Kidney capillary endothelial cell (primary cell): ENCODE data around the gene SLC40A1.

ENCODE experiments used
- DNase-seq: peaks from one replicate; pipeline ENCODE4 v3.0.0-alpha.2; 2018; ENCODE audit warnings: low spot score

SLC40A1 gene

DNA sequence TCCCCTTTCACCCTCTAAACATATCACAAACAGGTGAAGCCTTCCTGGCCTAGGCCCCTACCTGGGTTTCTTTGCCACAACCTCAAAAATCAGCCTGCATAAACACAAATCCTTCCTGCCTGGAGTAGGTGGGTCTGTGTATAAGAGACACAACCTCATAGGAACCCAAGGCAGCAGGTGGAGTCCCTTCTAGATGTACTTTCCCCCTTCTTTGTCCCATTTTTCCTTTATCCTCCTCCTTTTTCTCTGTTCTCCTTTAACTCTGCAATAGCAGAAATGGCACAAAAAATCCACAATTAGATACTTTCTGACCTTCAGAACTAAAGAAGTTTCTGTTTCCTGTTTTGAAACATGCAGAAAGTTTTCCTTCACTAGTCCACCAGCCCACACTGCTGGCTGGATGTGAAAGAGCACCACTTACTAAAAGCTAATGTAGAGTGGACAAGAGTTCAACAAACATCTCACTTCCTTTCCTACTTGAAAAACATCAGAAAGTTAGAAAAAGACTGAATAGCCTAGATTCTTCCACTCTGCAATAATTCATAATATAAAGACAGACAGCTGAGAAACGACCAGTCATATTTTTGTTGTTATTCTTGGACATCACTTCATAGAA is 11.2 kb downstream of the SLC40A1 start:
- no peak for DNase-seq

DNA sequence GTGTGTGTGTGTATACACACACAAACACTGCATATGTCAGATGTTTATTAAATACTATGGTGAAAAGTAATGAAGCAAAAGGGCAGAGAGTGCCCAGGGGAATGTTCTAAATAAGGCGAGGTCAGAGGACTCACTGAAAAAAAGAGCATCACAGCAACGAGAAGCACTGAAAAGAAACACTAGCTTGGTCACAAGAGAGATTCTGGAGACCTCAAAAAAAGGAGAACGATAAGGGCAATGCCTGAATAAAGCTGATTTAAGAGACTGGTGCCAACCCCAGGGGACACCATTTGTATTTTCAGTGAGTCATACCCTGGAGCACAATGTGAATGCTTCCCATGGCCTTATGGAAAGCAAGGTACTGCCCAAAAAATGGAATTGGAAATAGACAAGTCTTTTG is 14.5 kb downstream of the SLC40A1 start:
- DNase-seq = no peak

DNA sequence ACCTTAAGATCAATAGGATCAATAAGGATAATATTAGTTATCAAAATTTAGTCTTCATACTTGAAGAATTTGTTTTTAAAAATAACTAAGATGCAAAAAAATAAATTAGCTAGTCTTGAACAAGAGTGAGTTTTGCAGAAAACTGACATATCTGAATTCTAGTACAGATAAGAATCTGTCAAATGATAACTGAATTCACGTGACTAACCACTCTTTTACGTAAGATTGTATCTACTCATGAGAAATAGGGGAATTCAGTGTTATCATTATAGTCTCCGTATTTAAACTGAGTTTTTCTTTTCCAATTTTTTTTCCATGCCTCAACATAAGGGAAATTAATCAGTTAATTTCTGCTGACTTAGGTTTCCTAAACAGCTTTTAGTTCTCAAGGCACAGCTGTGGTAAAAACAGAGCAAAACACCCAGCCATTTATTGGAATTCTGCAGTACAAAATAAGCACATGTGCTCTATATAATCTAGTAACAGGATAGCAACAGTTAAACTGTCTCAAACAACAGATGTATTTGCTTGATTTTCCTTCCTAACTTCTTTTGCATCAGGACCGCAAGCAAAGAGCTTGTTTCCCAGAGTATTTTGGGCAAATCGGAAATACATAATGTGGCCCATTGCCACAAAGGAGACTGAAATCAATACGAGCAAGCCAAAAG is 19.1 kb downstream of the SLC40A1 start:
- DNase-seq = no peak

DNA sequence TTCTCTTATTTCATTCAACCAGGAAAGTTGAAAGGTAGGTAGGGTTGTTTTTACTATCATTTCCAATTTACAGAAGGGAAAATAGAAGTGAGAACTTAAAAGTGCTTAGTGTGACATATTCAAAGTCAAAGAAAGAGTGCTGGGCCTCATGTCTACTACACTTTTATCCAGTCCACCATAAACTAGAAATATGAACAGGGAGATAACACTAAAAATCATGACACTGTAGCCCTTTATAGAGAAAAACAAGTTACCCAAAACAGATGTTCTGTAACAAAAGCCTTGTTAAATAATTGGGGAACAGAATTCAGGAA is 20.4 kb downstream of the SLC40A1 start:
- no peak for DNase-seq

DNA sequence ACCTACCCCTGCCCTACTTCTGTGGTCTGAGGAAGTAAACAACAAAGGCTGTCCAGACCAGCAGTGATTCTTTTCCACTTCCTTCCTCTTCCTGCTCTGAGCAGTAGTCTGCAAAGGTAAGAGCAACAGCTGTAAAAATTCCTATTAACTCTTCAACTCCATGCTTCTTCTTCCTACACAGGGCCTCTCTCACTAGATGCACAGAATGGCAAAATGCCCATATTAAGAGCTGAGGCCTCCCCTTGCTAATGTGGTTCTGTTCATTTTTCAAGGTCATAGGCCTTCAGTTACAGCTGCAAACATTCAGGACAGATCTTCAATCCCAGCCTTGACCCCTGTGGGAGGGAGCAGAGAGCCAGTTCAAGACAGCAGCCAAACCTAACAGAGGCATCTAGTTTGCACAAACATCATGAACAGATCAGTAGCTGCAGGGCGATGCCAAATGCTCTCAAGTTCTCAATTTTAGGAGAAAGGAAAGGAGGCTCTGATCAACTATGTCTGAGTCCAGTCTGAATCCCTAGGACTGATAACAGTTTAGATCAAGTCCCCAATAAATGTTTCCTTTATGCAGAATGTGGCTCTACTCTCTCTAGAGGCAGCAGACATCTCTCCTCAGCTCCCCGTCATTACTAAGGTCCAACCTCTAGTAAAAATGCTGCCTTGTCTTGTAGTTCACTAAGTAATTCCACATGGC is 20.9 kb downstream of the SLC40A1 start:
- peak; percentile 21 for DNase-seq

DNA sequence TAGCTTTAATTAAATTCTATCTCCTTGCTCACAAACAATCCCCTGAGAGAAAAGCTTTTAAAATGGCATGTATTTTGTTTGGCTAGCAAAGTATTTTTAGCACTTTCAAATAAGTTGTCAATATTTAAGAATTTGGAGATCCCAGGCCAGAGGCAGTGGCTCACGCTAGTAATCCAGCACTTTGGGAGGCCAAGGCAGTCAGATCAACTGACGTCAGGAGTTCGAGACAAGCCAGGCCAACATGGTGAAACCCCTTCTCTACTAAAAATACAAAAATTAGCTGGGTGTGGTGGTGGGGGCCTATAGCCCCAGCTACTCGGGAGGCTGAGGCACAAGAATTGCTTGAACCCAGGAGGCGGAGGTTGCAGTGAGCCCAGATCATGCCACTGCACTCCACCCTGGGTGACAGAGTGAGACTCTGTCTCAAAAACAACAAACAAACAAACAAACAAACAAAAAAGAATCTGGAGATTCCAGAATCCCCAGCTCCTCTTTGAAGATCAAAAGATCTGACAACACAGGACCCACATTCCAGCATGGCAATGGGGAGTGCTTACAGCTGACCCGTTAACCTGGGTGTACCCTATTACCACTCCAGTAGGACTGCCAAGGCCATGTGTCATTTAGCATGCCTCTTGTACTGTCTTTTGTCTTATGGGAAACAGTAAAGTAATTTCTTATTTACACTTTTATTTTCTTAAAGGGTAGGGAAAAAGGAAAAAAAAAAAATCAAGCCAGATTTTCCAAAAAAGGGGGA is 21.9 kb downstream of the SLC40A1 start:
- DNase-seq = no peak

DNA sequence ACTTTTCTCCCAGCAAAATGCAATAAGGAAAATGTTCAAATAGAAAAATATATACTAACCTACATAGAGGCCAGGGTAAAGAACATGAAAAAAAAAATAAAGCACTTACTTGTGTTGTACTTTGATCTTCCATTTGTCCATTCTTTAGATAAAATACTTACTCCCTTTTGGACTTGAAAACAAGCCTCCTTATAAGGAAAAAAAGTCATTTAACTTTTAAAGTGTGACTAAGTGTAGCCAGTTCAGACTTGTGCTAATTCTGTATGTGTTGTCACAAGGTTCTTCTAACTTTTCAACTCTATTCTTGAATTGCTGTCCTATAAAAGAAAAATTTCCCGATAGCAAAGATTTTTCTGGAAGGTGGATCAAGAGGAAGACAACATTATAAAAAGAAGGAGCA is 23.2 kb downstream of the SLC40A1 start:
- no peak for DNase-seq

DNA sequence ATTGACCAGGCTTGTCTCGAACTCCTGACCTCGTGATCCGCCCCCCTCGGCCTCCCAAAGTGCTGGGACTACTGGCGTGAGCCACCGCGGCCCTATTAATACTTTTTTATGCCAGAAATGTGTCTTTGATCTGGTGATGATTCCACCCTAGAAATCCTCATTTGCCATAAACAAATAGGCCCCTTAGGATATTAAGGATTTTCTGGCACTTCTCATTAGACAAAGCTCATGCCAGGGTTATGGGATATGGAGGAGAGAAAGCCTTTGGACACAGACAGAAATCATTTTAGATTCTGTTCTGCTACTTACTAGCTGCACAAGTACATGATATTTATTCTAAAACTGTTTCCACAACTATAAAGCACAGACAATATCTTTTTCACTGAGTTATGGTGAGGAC is 24.1 kb downstream of the SLC40A1 start:
- DNase-seq = no peak

DNA sequence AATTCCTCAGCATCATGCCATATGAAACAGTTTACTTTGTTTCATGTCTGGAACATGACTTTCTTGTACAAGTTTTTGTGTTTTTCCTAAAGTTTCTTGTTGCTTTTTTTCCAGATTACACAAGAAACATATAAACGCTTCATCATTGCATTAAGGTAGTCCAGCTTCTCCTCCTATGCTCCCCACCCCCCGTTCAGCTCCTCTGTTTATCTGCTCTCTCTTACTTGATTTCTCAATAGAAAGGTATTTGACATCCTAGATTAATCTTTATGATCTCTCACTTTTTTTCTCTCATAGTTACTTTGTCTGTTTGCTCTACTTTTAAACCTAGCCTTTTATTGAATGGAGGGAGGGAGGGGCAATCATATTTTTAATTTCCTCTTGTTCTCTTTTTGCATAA is 25.4 kb downstream of the SLC40A1 start:
- DNase-seq = no peak

DNA sequence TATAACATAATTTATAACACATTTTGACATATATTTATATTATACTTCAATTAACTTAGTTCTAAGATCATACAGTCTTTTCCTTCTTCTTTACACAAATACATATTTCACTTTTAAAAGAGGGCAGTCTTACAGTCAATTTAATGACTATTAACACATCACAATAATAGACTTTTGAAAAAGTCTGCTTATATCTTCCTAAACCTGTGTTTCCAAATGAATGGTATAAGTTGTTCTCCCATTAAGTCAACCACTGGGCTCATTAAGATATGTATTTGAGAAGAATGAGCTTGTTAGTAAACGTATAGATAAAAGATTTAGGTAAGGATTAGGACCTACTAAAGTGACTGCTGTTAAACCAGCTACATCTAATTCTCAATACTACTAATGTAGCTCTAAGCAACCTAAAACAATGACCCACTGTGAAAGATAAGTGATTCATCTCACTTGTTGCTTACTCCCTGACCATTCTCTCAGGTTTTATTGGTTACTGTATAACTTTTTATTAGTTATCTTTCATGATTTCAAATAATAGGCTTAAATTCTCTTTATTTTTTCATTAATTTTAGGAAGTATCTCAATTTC is 27.0 kb downstream of the SLC40A1 start:
- DNase-seq = no peak

DNA sequence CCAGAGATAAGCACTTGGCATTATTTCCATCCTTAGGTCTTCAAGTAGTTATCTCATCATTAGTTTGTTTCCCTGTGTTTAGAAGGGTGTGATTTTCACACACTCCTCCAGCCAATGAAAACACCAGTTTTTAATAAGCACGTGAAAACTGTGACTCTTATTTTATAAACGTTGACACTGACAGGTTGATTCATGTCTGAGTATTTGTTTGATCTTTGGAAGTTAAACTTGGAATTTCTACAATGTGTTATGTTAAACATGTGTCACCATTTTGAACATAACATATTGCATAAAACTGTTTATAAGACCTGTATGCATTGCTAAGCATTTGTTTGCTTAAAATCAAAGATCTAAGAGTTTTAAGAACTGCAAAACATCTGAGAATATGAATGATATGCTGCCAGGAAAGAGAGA is 27.6 kb downstream of the SLC40A1 start:
- DNase-seq = no peak

DNA sequence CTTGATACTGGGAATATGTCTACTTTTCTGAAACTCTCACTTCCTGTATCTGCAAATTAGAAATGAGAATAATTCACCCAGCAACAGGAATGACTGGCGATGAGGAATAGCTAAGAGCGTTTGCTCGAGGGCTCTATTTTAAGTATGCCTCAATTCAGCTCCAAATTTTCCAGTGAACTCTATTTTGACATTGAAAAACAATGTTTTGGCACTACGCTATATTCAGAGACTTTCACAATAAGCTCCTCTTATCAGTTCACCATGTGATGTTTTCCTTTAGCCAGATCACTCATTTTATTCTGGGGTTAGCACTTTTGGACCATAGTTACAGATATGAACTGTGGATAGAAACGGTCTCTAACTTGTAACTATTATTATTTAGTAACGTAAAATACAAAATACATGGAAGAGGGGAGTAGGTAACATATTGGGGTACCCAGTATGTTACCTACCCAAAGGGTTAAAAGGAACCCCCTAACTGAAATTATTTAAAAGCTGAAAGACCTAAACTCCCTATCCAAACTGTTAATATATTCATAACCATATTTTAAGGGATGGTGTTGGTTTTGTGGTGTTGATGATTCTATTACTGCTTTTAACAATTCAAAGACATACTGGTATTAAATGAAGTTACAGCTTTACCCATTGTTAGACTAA is 28.1 kb downstream of the SLC40A1 start:
- DNase-seq = no peak

DNA sequence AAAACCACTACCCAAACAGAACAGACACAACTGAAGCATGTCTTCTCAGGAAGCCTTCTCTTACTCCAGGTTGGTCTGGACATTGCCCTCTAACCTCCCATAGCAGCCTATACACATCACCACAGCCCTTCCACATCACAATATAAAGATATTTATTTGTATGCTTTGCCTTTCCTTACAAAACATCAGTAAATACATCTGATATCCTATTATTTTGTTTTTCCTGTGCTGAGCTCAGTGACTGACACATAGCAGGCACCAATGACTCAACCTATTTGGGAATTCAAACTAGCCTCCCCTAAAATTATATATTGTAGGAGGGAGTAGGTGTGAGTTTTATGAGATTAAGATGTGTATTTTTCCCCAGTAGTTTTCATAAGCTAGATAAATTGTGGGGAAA is 28.8 kb downstream of the SLC40A1 start:
- no peak for DNase-seq

DNA sequence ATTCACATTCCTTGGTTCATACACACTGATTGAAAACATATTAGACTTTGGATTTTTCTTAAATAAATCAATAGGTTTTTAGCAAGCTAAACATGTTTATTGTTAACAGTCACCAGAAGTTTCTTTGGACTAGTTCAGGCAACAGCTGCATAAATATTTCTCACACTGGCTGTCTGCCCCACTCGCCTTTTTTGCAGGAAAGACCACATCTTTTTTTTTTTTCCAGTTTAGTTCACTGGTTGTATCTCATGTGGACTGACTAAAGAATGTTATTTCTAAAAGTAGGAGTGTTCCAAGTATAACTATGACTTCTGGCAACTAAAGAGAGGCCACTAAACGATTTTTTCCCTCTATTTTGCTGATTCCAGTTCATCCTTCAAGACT is 31.1 kb downstream of the SLC40A1 start:
- DNase-seq = no peak

DNA sequence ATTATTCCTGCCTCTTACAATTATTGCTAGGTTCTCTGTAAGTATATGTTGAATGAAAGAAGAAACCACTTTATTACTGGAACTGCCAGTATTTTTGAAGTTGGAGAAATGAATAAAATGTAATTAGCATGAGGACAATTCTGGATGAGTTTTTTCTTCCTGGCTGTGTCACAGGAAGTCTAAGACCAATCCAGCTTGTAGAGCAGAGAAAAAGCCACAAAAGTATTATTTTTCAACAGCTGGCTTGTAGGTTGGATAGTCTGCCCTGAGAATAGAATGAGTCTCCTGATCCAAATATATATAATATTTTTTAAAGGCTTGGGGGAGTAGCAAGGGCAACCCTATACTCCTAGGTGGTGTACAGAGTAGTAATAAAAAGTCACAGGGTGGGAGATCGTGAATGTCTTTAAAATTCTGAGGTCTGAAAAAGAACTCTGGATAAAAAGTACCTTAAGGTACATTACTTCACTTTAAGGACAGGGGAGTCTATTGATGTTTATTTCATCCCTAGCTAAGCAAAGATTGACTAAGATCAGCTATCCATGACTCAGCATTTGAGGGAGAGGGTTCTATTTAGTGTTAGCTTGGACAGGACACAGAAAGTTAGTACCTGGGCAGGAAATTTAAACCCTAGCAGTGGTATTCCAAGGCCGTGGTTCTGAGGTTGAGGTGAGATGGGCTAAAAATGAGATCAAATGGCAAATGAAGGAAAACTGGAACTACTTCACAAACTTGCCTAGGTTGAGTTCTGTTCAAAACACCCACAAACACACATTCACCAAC is 31.7 kb downstream of the SLC40A1 start:
- no peak for DNase-seq

DNA sequence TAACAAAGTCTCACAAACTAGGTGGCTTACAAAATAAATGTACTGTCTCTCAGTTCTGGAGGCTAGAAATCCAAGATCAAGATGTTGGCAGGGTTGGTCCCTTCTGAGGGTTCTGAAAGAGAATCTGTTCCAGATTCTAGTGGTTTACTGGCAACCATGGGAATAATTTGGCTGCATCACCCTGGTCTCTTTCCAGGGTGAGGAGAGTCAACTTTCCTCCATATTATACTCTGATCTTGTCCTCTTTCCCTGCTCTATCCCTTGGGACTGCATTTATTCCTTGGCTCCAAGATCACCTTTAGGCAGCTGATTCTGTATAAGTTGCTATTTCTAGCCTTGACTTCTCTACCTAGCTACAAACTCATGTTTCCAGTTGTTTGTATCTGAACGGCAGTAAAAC is 35.2 kb downstream of the SLC40A1 start:
- DNase-seq = no peak

DNA sequence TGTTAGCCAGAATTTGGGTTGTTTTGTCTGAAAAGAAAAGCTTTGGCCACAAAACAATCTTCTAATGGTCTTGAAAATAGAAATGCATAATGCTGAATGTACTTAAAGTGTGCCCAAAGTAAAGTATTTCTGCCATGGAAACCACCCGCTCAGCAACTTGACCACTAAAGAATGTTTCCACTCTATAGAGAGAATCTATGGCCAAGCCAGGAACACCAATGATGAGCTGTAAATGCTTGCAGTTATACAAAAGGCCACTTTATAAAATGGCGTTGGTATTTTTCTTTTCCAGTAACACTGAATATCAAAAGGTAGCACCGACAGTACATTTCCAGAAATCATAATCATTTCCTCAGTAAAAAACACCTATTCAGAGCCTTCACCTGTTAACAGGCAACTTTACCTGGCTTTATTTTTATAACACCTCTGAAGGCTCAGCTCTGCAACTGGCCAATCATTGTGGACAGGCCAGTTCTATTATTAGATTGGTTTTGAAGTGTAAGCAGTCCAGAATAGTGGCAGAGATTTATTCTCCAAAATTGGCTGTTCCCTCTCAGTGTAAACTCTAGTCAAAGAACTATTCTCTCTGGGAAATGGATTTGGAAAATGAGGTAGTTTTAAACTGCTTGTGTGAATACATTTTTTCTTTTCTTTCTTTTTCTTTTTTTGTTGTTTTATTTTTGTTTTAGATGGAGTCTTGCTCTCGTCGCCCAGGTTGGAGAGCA is 36.1 kb downstream of the SLC40A1 start:
- DNase-seq = no peak

DNA sequence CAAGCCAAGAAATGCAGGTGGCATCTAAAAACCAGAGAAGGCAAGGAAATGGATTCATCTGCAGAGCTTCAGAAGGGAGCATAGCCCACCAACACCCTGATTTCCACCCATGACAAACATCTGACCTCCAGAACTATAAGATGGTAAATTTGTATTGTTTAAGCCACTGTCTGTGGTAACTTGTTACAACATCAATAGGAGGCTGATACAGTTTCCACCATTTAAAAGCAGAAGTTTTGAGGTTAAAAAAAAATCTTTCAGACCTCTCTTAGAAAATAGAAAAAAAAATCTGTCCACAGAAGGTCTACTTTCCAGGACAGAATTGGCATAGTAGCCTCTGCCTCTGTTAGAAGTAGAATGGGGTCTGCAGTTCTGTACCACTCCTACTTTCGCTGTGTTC is 37.2 kb downstream of the SLC40A1 start:
- no peak for DNase-seq

DNA sequence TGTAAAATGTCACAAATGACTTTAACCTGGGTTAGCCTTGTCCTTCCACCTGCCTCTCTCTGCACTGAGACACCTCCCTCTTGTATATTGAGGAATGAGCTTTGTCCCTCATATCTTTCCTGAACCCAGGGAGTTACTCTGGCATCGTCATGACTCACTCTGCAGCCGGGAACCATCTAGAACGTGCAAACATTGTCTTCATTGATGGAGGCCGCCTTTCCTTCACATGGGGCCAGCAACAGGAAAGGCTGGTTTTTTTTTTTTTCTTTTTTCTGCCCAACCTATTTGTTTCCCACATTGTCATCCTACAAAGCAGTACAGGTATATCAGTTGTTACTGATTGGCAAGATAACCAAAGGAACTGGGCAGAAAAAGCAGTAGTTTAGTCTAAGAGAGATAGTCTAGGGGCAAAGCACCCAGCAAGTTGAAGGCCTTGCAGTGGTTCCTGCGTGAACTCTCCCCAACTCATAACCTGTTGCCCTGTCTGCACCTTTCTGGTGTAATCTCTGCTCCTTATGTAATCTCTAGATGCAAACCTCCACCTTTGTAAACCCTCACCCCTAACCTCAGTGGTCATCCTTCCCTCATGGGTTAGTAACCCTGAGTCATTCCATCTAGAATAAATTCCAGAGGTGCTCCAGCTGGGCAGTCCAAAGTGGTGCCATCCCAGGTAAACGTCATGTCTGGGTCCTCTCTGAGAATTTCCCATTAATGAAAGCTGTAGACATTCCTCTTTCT is 38.3 kb downstream of the SLC40A1 start:
- no peak for DNase-seq

DNA sequence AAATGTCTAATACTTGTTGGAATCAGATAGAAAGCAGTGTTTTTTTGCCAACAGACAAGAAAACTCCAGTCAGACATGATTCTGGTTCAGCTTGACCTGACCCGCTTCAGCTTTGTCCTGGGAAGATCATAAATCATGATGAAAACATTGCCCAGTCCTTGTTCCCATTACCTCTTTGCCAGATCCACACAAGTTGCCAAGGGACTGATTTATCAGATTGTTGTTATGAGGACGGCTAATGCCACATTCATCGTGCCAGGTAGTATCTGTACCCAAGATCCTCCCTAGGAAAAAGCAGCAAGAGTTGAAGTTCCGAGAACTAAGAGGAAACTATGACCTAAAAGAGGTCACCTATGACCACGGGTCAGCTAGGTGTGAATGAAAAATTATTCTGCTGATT is 39.0 kb downstream of the SLC40A1 start:
- no peak for DNase-seq
